ENCODE results near the gene CREBL2.

GRCh38 chr12:12691549-12691948 lies 79.9 kb downstream of the CREBL2 start:
- TF ChIP-seq CTCF (IDR thresholded peaks at IDR 0.05): no peak
- no peak for TF ChIP-seq POLR2A (IDR thresholded peaks at IDR 0.05)

Data from testis (tissue), 2 donors.